Psoas muscle (tissue), 8 donors: Measurements from ENCODE around the gene QSOX1. TPM values are rescaled to one million over a fixed set of nuclear protein-coding genes. Genes with fewer than 3 reads are reported as not detected.
A peak's percentile ranks its signal among the peaks of the same experiment; 100 is the strongest.

Experiments used
- ATAC-seq, 4 donors: fragments of 200-7000 bp; cut with Tn5 transposase; one replicate each; pipeline ENCODE4 v1.9.1; 2020; ENCODE audit warnings: moderate library complexity in 3 of 4, mild to moderate bottlenecking in 2 of 4
- DNase-seq, 2 donors: peaks; one replicate each; pipeline ENCODE4 v3.0.0-alpha.2; 2020
- H3K27ac ChIP-seq: fragments of 200-600 bp; one replicate; pipeline ENCODE4 v1.8.0; 2022
- H3K27me3 ChIP-seq, 3 donors: fragments of 200-600 bp in 1 of 3; one replicate each; pipeline versions ENCODE4 v1.6.1 to v1.8.0; 2013 to 2022; ENCODE audit warnings: low read length in 2 of 3, mild to moderate bottlenecking in 2 of 3, moderate library complexity in 1 of 3; ENCODE audit not compliant: insufficient read depth in 3 of 3
- H3K36me3 ChIP-seq, 2 donors: fragments of 200-600 bp in 1 of 2; one replicate each; pipeline versions ENCODE4 v1.6.1 to v1.8.0; 2013 to 2022; ENCODE audit warnings: low read depth in 1 of 2, mild to moderate bottlenecking in 1 of 2, moderate library complexity in 1 of 2; ENCODE audit not compliant: insufficient read depth in 1 of 2
- H3K4me1 ChIP-seq: fragments of 200-600 bp; one replicate; pipeline ENCODE4 v1.8.0; 2022
- H3K4me3 ChIP-seq: fragments of 200-600 bp; one replicate; pipeline ENCODE4 v1.8.0; 2022; ENCODE audit warnings: mild to moderate bottlenecking
- H3K9me3 ChIP-seq: fragments of 200-600 bp; one replicate; pipeline ENCODE4 v1.8.0; 2022
- CTCF ChIP-seq: fragments of 200-600 bp; IDR thresholded peaks from one replicate; pipeline ENCODE4 v1.8.0; 2022; ENCODE audit warnings: antibody characterized with exemption
- WGBS, 3 donors: extraction: QIAGEN DNeasy Blood & Tissue Kit; methylation state at CpG; one replicate each; pipeline versions ENCODE4 v1.1.6 to v1.1.7; 2013; 5-methylcytosine and 5-hydroxymethylcytosine counted together
- intact Hi-C, 2 donors: fragments of 100-400 bp; cut with DNase I; formaldehyde crosslinking; loops; one replicate each; pipeline versions ENCODE4 v1.11.0 to v1.14.2; 2022
- polyA plus RNA-seq, 3 donors: library from polyadenylated mRNA; stranded (reverse); fragments of 200-250 nt; gene quantifications; one replicate each; pipeline ENCODE4 v1.2.3, GENCODE V29; 2013
- total RNA-seq, 4 donors: library from RNA; stranded (reverse); fragmentation: NEBNext Ultra II Directional in 2 of 4; extraction: Animal tissue kit (Norgen Biotek cat#: 25700) in 2 of 4; gene quantifications; one replicate each; pipeline versions ENCODE4 v1.2.1 to v1.2.4, GENCODE V29; 2021 to 2023
- donor health status: healthy with polysubstance abuse.
- donor health status: DM: no; HTN: no; CAD: no; lungs with moderate emphysema.
- donor health status: Bipolar disorder and iron deficiency.
- donor health status: healthy.
- donor health status: DM: yes; HTN: yes; CAD: no.
- donor health status: DM: no; HTN: no; CAD: no.
- donor health status: DM: no; HTN: no; CAD: no.
- donor health status: DM: yes; HTN: yes; CAD: no.

The QSOX1 gene
- total and polyA plus RNA-seq, 7 donors = 21.5 to 159 (median 41.3) TPM

GRCh38 chr1:180163041-180163440 is 8.4 kb downstream of the QSOX1 start:
- ATAC-seq = no peak
- intact Hi-C loops = no loop called here

GRCh38 chr1:180165096-180165495 is 10.4 kb downstream of the QSOX1 start:
- no peaks in the 10 kb centered on the region for H3K36me3 ChIP-seq
- ATAC-seq (no peak), DNase-seq (no peak)
- no peak for TF ChIP-seq CTCF
- H3K27me3 ChIP-seq = no peaks in the 10 kb centered on the region
- intact Hi-C loops = no loop called here
- H3K27ac ChIP-seq = peak overlapping the region; percentile 93
- H3K4me1 ChIP-seq = peaks cover 40% of the 10 kb centered on the region
- H3K4me3 ChIP-seq = no peak overlapping the region
- WGBS, 3 donors = 38 to 80% (median 42%) methylated on average over 2 of the region's 2 CpGs
- H3K9me3 ChIP-seq = no peaks in the 10 kb centered on the region

More at GRCh38 chr1:180163041-180163440, 8.4 kb downstream of the QSOX1 start:
- no peak overlapping the region for H3K4me3 ChIP-seq
- H3K27ac ChIP-seq = no peak overlapping the region
- TF ChIP-seq CTCF = no peak
- H3K9me3 ChIP-seq = no peaks in the 10 kb centered on the region
- no peaks in the 10 kb centered on the region for H3K36me3 ChIP-seq
- WGBS, 3 donors = 72 to 84% (median 76%) methylated on average over 2 of the region's 2 CpGs
- no peak for DNase-seq
- H3K4me1 ChIP-seq = peaks cover 35% of the 10 kb centered on the region
- H3K27me3 ChIP-seq = no peaks in the 10 kb centered on the region

- no peaks in the 10 kb centered on the region for H3K36me3 ChIP-seq
- no peaks in the 10 kb centered on the region for H3K9me3 ChIP-seq
- no peaks in the 10 kb centered on the region for H3K27me3 ChIP-seq
- peak overlapping the region; percentile 93 for H3K27ac ChIP-seq
- peaks cover 40% of the 10 kb centered on the region for H3K4me1 ChIP-seq
- DNase-seq (no peak), ATAC-seq (peak in 2 of 4 donors; percentile 4 to 17)
- 45 to 68% (median 51%) methylated on average over 12 of the region's 12 CpGs for WGBS, 3 donors
- TF ChIP-seq CTCF = no peak
- intact Hi-C loops = no loop called here
- H3K4me3 ChIP-seq = no peak overlapping the region
Measured at GRCh38 chr1:180165509-180166435, 11.1 kb downstream of the QSOX1 start.

- H3K27ac ChIP-seq = peak overlapping the region; percentile 93
- no peak for TF ChIP-seq CTCF
- intact Hi-C loops = no loop called here
Measured at GRCh38 chr1:180166436-180166800, 11.7 kb downstream of the QSOX1 start.

More at GRCh38 chr1:180166436-180166800, 11.7 kb downstream of the QSOX1 start:
- ATAC-seq (no peak), DNase-seq (no peak)
- Histone ChIP-seq H3K9me3 (no peaks in the 10 kb centered on the region), H3K36me3 (no peaks in the 10 kb centered on the region), H3K4me3 (peak overlapping the region; percentile 21), H3K27me3 (no peaks in the 10 kb centered on the region), H3K4me1 (peaks cover 40% of the 10 kb centered on the region)
- 79 to 97% (median 80%) methylated on average over 5 of the region's 5 CpGs for WGBS, 3 donors
